Measurements from ENCODE around the gene OPCML.

DNA sequence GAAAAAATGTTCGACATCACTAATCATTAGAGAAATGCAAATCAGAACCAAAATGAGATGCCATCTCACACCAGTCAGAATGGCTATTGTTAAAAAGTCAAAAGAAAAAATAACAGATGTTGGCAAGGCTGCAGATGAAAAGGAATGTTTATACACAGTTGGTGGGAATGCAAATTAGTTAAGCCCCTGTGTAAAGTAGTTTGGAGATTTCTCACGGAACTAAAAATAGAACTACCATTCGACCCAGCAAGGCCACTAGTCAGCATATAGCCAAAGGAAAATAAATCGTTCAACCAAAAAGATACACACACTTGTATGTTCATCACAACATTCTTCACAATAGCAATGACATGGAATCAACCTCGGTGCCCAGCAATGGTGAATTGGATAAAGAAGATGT lies 503.2 kb downstream of the OPCML start:
- TF ChIP-seq, protein P1, sequence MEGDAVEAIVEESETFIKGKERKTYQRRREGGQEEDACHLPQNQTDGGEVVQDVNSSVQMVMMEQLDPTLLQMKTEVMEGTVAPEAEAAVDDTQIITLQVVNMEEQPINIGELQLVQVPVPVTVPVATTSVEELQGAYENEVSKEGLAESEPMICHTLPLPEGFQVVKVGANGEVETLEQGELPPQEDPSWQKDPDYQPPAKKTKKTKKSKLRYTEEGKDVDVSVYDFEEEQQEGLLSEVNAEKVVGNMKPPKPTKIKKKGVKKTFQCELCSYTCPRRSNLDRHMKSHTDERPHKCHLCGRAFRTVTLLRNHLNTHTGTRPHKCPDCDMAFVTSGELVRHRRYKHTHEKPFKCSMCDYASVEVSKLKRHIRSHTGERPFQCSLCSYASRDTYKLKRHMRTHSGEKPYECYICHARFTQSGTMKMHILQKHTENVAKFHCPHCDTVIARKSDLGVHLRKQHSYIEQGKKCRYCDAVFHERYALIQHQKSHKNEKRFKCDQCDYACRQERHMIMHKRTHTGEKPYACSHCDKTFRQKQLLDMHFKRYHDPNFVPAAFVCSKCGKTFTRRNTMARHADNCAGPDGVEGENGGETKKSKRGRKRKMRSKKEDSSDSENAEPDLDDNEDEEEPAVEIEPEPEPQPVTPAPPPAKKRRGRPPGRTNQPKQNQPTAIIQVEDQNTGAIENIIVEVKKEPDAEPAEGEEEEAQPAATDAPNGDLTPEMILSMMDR (conservative IDR thresholded peaks at IDR 0.05; ENCODE audit: low read length) = no peak
- TF ChIP-seq EZH2phosphoT487 (IDR thresholded peaks at IDR 0.05; ENCODE audit: borderline replicate concordance) = no peak
